Neuronal stem cell (in vitro differentiated cells): ENCODE measurements around the gene SRSF9. TPM values are rescaled to one million over a fixed set of nuclear protein-coding genes. Genes with fewer than 3 reads are reported as not detected.
"Not testable (repeated sequence)": the region's sequence is repeated elsewhere in the genome, so short reads cannot be mapped to it uniquely, and the experiment has no call there.

ENCODE experiments used
- DNase-seq: peaks from one replicate; pipeline ENCODE4 v3.0.0-alpha.2; 2013; ENCODE audit warnings: low spot score
- H2AFZ ChIP-seq: one replicate; pipeline ENCODE4 v1.6.1; 2013; ENCODE audit warnings: mild to moderate bottlenecking, low read length, inconsistent platforms
- H2AK5ac ChIP-seq: 2 replicates; pipeline ENCODE4 v1.6.1; 2013; ENCODE audit warnings: low read depth, mild to moderate bottlenecking, inconsistent platforms, low read length, moderate library complexity, mixed read lengths
- H2BK120ac ChIP-seq: 2 replicates; pipeline ENCODE4 v1.6.1; 2013; ENCODE audit warnings: low read depth, mild to moderate bottlenecking, inconsistent platforms, low read length, moderate library complexity, mixed read lengths
- H2BK12ac ChIP-seq: one replicate; pipeline ENCODE4 v1.6.1; 2013; ENCODE audit warnings: low read length, inconsistent platforms
- H2BK15ac ChIP-seq: 2 replicates; pipeline ENCODE4 v1.6.1; 2013; ENCODE audit warnings: mild to moderate bottlenecking, low read length, inconsistent platforms, mixed read lengths
- H2BK5ac ChIP-seq: one replicate; pipeline ENCODE4 v1.6.1; 2013; ENCODE audit warnings: inconsistent platforms, mild to moderate bottlenecking, low read length, moderate library complexity
- H3K14ac ChIP-seq: one replicate; pipeline ENCODE4 v1.6.1; 2013; ENCODE audit warnings: low read length, inconsistent platforms
- H3K18ac ChIP-seq: 2 replicates; pipeline ENCODE4 v1.6.1; 2013; ENCODE audit warnings: low read length, inconsistent platforms
- H3K23ac ChIP-seq: 2 replicates; pipeline ENCODE4 v1.6.1; 2013; ENCODE audit warnings: low read depth, mild to moderate bottlenecking, mixed read lengths, low read length, inconsistent platforms; ENCODE audit not compliant: poor library complexity
- H3K27ac ChIP-seq: replicated peaks from 3 replicates; pipeline ENCODE4 v1.5.1; 2013; ENCODE audit warnings: low read length, inconsistent platforms
- H3K27me3 ChIP-seq, 3 experiments: 2 replicates each; pipeline ENCODE4 v1.6.1; 2013; ENCODE audit warnings: low read length in 3 of 3, mild to moderate bottlenecking in 2 of 3, inconsistent platforms in 1 of 3, low read depth in 1 of 3, mixed read lengths in 1 of 3, moderate library complexity in 1 of 3; ENCODE audit not compliant: control insufficient read depth in 3 of 3, insufficient read depth in 3 of 3
- H3K36me3 ChIP-seq, 2 donors: replicated peaks in 1 of 2; 2 replicates each; pipeline ENCODE4 v1.6.1; 2013; ENCODE audit warnings: low read length in 2 of 2; ENCODE audit not compliant: control insufficient read depth in 2 of 2, insufficient read depth in 2 of 2
- H3K4ac ChIP-seq: 2 replicates; pipeline ENCODE4 v1.6.1; 2013; ENCODE audit warnings: inconsistent platforms, mild to moderate bottlenecking, low read length, moderate library complexity
- H3K4me1 ChIP-seq, 2 donors: 1 replicate in 1 of 2; 2 replicates in 1 of 2; pipeline ENCODE4 v1.6.1; 2013; ENCODE audit warnings: low read length in 2 of 2, low read depth in 1 of 2; ENCODE audit not compliant: control insufficient read depth in 2 of 2, insufficient read depth in 1 of 2
- H3K4me2 ChIP-seq: one replicate; pipeline ENCODE4 v1.6.1; 2013; ENCODE audit warnings: mild to moderate bottlenecking, low read length, inconsistent platforms; ENCODE audit not compliant: insufficient read depth, poor library complexity, severe bottlenecking
- H3K4me3 ChIP-seq, 2 donors: 2 replicates each; pipeline ENCODE4 v1.5.1; 2013; ENCODE audit warnings: low read length in 2 of 2, mild to moderate bottlenecking in 2 of 2, inconsistent platforms in 1 of 2, moderate library complexity in 1 of 2
- H3K79me1 ChIP-seq: one replicate; pipeline ENCODE4 v1.6.1; 2013; ENCODE audit warnings: low read depth, mild to moderate bottlenecking, inconsistent platforms, low read length, moderate library complexity
- H3K9ac ChIP-seq: one replicate; pipeline ENCODE4 v1.6.1; 2013; ENCODE audit warnings: mild to moderate bottlenecking, low read depth, low read length, inconsistent platforms; ENCODE audit not compliant: poor library complexity
- H3K9me3 ChIP-seq, 2 donors: replicated peaks in 1 of 2; 2 replicates each; pipeline versions ENCODE3 to v1.6.1; 2013; ENCODE audit warnings: low read length in 2 of 2, mild to moderate bottlenecking in 2 of 2, inconsistent platforms in 1 of 2, low read depth in 1 of 2, mixed read lengths in 1 of 2, moderate library complexity in 1 of 2; ENCODE audit not compliant: control insufficient read depth in 2 of 2, insufficient read depth in 1 of 2
- H4K8ac ChIP-seq: one replicate; pipeline ENCODE4 v1.6.1; 2013; ENCODE audit warnings: low read depth, mild to moderate bottlenecking, inconsistent platforms, low read length, moderate library complexity
- H4K91ac ChIP-seq: one replicate; pipeline ENCODE4 v1.6.1; 2013; ENCODE audit warnings: low read length, low read depth, mild to moderate bottlenecking, inconsistent platforms; ENCODE audit not compliant: poor library complexity
- WGBS, 2 donors: extraction: QIAGEN DNeasy Blood & Tissue Kit; methylation state at CpG; one replicate each; pipeline ENCODE4 v1.1.7; 2013; ENCODE audit warnings: missing lambda C conversion rate in 2 of 2, mixed read lengths in 1 of 2; ENCODE audit not compliant: insufficient read length in 2 of 2, insufficient replicate concordance in 1 of 2; ENCODE audit errors: extremely low coverage in 2 of 2; 5-methylcytosine and 5-hydroxymethylcytosine counted together
- polyA plus RNA-seq, 2 experiments: library from polyadenylated mRNA; stranded (reverse); fragments of 200-250 nt; gene quantifications; one replicate each; pipeline ENCODE4 v1.2.3, GENCODE V29; 2013

The SRSF9 gene
- 234 TPM for polyA plus RNA-seq (2013, experiment 1 of 2)
- 239 TPM for polyA plus RNA-seq (2013, experiment 2 of 2)

DNA sequence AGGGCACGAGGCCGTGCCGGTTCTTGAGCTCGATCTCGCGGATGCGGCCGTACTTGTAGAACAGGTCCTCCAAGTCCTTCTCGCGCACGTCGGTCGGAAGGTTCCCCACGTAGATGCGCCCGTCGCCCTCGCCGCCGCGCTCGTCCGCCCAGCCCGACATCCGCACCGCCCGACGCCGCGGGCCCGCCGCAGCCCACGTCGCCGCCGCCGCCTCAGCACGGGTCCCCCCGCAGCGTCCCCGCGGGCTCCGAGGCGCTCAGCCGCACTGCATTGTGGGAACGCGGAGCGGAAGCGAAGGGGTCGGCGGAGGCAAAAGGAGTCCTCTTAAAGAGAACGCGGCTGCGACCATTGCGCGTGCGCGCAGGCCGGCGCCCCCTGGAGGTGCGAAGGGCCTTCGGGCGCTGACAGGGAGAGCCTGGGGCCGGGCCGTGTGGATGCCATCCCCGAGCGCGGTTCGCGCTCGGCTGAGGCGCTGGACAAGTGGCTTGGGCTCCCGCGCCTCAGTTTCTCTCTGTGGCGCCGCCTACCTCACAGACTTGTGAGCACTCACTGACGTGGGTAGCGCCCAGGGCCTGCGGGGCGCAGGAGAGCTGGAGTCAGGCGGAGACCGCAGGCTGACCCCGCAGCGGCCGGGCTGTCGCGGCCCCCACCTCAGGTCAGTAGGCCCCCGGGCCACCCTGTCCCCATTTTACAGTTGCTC lies at the start of gene SRSF9:
SRSF9 (minus strand) TSS at position 299 of the 700 bp plus-strand sequence; CDS start at position 160, 139 bp downstream.
- H3K9ac ChIP-seq, result peak within 1 kb of the TSS; percentile 100
- H4K91ac ChIP-seq, result peak within 1 kb of the TSS; percentile 77
- peaks cover 0 to under 1% (median 0%) of the 10 kb centered on the region in 3 experiments for H3K27me3 ChIP-seq
- peak within 1 kb of the TSS; percentile 98 for H2BK5ac ChIP-seq
- peak within 1 kb of the TSS; percentile 99 for H2AK5ac ChIP-seq
- peaks cover 15 to 32% of the 10 kb centered on the region in 2 donors for H3K36me3 ChIP-seq
- H4K8ac ChIP-seq, result peak within 1 kb of the TSS; percentile 100
- H3K4me3 ChIP-seq, result peak within 1 kb of the TSS; percentile 96 to 99
- no peak within 1 kb of the TSS for H2BK15ac ChIP-seq
- H3K18ac ChIP-seq, result peak within 1 kb of the TSS; percentile 100
- H3K4ac ChIP-seq, result peak within 1 kb of the TSS; percentile 91
- H3K23ac ChIP-seq, result peak within 1 kb of the TSS; percentile 100
- H3K9me3 ChIP-seq, result no peaks in the 10 kb centered on the region
- peaks cover 2 to 12% of the 10 kb centered on the region in 2 donors for H3K4me1 ChIP-seq
- peak within 1 kb of the TSS; percentile 94 for H2BK12ac ChIP-seq
- no peak within 1 kb of the TSS for H2BK120ac ChIP-seq
- peak; percentile 96 for DNase-seq
- peak within 1 kb of the TSS; percentile 90 for H3K14ac ChIP-seq
- peak within 1 kb of the TSS; percentile 96 for H2AFZ ChIP-seq
- H3K79me1 ChIP-seq, result peaks cover 3% of the 10 kb centered on the region
- H3K4me2 ChIP-seq, result peak within 1 kb of the TSS; percentile 74
- WGBS, 2 donors, result no CpG with 5 or more reads among the region's 88 CpGs
- H3K27ac ChIP-seq, result peak within 1 kb of the TSS; percentile 95

DNA sequence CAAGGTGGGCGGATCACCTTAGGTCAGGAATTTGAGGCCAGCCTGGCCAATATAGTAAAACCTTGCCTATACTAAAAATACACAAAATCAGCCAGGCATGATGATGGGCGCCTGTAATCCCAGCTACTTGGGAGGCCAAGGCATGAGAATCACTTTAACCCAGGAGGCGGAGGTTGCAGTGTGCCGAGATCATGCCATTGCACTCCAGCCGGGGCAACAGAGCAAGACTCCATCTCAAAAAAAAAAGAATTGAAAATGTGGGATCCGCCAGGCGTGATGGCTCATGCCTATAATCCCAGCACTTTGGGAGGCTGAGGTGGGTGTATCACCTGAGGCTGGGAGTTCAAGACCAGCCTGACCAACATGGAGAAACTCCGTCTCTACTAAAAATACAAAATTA lies 49.8 kb upstream of the SRSF9 start:
- H3K14ac ChIP-seq, H3K9ac ChIP-seq, H2AFZ ChIP-seq, H3K27me3 ChIP-seq, H4K8ac ChIP-seq, H3K23ac ChIP-seq, H2BK15ac ChIP-seq, H3K4me3 ChIP-seq, H3K79me1 ChIP-seq, DNase-seq, H4K91ac ChIP-seq, H2AK5ac ChIP-seq, H3K9me3 ChIP-seq, H3K4me1 ChIP-seq, H2BK5ac ChIP-seq, H3K18ac ChIP-seq, H3K4ac ChIP-seq, H3K4me2 ChIP-seq, H2BK120ac ChIP-seq, H3K27ac ChIP-seq, H2BK12ac ChIP-seq: not testable (repeated sequence)
- peaks cover 9 to 73% of the 10 kb centered on the region in 2 donors for H3K36me3 ChIP-seq
- WGBS, 2 donors, result no CpG with 5 or more reads among the region's 8 CpGs

DNA sequence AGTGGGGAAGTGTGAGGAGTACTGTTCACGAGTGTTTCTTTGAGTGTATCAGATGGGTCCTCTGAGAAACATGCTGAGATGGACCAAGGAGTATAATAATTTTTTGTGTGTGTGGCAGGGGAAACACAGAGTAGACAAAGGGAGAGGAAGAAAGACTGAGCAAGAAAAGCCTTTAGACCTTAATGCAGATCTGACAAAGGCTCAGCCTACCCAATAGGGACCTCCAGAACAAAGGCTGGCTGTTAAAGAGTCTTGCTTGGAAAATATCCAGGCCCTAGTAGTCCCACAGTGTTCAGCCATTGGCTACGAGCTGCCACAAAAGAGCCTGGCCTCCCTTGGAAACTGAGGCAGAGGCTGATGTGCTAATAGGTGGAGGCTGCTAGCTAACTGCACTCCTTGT lies 45.9 kb upstream of the SRSF9 start:
- Histone ChIP-seq H3K36me3 (peaks cover 7 to 71% of the 10 kb centered on the region in 2 donors), H3K14ac (peak overlapping the region; percentile 67), H3K18ac (no peak overlapping the region), H3K4me3 (no peak overlapping the region), H3K4ac (no peak overlapping the region), H3K27ac (no peak overlapping the region), H4K91ac (no peak overlapping the region), H3K9me3 (no peaks in the 10 kb centered on the region), H2BK15ac (no peak overlapping the region), H3K4me1 (no peaks in the 10 kb centered on the region), H3K4me2 (no peak overlapping the region), H3K23ac (no peak overlapping the region), H2AFZ (no peak overlapping the region), H2BK120ac (no peak overlapping the region), H2AK5ac (no peak overlapping the region), H3K79me1 (no peaks in the 10 kb centered on the region), H2BK5ac (no peak overlapping the region), H4K8ac (no peak overlapping the region), H2BK12ac (no peak overlapping the region), H3K27me3 (no peaks in the 10 kb centered on the region), H3K9ac (no peak overlapping the region)
- no CpG with 5 or more reads among the region's 2 CpGs for WGBS, 2 donors
- no peak for DNase-seq

- no peaks in the 10 kb centered on the region for H3K9me3 ChIP-seq
- H3K4me3 ChIP-seq, result no peak overlapping the region
- H3K18ac ChIP-seq, result no peak overlapping the region
- H3K9ac ChIP-seq, result no peak overlapping the region
- no peak overlapping the region for H3K4ac ChIP-seq
- H3K4me1 ChIP-seq, result no peaks in the 10 kb centered on the region
- H4K91ac ChIP-seq, result no peak overlapping the region
- no peak overlapping the region for H3K14ac ChIP-seq
- H3K27me3 ChIP-seq, result no peaks in the 10 kb centered on the region
- H3K23ac ChIP-seq, result no peak overlapping the region
- no peak overlapping the region for H3K27ac ChIP-seq
- H3K36me3 ChIP-seq, result peaks cover 11 to 75% of the 10 kb centered on the region in 2 donors
- H3K79me1 ChIP-seq, result no peaks in the 10 kb centered on the region
- no peak overlapping the region for H3K4me2 ChIP-seq
- no peak overlapping the region for H2BK5ac ChIP-seq
- no peak overlapping the region for H2BK15ac ChIP-seq
- no peak for DNase-seq
- H2BK120ac ChIP-seq, result no peak overlapping the region
- no peak overlapping the region for H2BK12ac ChIP-seq
- WGBS, 2 donors, result no CpG with 5 or more reads among the region's 7 CpGs
- H2AK5ac ChIP-seq, result no peak overlapping the region
- no peak overlapping the region for H2AFZ ChIP-seq
- no peak overlapping the region for H4K8ac ChIP-seq
Measured at GRCh38 chr12:120514002-120514401, 44.5 kb upstream of the SRSF9 start.
